Hepatocyte (in vitro differentiated cells): Measurements from ENCODE around the gene PPARA.

Experiments
- CTCF ChIP-seq: fragments of 200-600 bp; sonication (generic); IDR thresholded peaks from 2 replicates; pipeline ENCODE4 v1.5.1; 2016; ENCODE audit warnings: antibody characterized with exemption, mild to moderate bottlenecking; ENCODE audit not compliant: poor library complexity
- EZH2 ChIP-seq: fragments of 200-600 bp; sonication (generic); IDR thresholded peaks from 2 replicates; pipeline ENCODE4 v1.6.1; 2016; ENCODE audit warnings: antibody characterized with exemption, mild to moderate bottlenecking, borderline replicate concordance

- TF ChIP-seq EZH2 (no peak), CTCF (no peak)
Measured at GRCh38 chr22:46259374-46259773, 109.0 kb downstream of the PPARA start.
